Measurements from ENCODE around the gene NAALADL1.

NAALADL1 gene

DNA sequence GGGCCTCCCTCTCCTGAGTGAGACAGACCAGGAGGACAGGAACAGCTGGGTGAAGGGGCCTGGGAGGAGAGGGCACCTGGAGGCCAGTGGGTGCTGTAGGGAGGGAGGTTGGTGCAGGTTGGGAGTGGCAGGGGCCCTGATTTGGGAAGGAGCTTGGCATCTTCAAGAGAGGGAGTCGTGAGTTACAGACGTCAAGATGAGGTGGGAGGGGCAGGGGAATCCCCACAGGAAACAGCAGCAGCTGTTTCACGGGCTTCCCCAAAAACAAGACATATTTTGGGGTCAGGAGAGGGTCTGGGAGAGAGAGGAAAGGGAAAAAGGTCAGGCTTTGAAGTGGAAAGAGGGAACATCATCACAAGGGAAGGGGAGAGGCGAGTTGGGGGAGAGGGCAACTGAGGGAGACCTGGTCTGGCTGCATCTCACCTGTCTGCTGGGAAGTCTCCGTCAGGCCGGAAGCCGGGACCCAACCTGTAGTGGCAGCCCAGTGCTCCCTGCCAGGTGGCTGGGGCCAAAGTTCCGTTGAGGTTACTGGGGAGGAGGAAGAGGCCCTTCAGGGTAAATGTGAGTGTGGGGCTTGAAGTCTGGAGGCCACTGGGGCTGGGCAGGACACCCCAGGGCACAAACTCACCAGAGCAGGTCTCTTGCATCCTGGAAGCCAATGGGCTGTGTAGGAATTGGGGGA is 4.4 kb downstream of the NAALADL1 start:
- TF ChIP-seq YY1 (tag by site-specific recombination; IDR thresholded peaks at IDR 0.05) (no peak), ZNF555 (tag by site-specific recombination; conservative IDR thresholded peaks at IDR 0.05) (no peak), OSR2 (tag by site-specific recombination; IDR thresholded peaks at IDR 0.05) (no peak), ZNF473 (tag by site-specific recombination; IDR thresholded peaks at IDR 0.05) (no peak), IKZF3 (tag by site-specific recombination; IDR thresholded peaks at IDR 0.05) (no peak), ZNF843 (tag by site-specific recombination; IDR thresholded peaks at IDR 0.05) (no peak), REPIN1 (tag by site-specific recombination; IDR thresholded peaks at IDR 0.05; ENCODE audit: low read depth) (no peak)
- Histone ChIP-seq H3K27ac (ENCODE audit: extremely low read depth, low read depth, low read length) (no peak overlapping the region), H3K4me3 (ENCODE audit: low read depth, low read length) (no peak overlapping the region), H3K9me3 (ENCODE audit: control insufficient read depth, insufficient read depth, low read depth, low read length) (no peaks in the 10 kb centered on the region), H3K36me3 (ENCODE audit: control insufficient read depth in 2 of 2, insufficient read depth in 1 of 2, low read length in 2 of 2) (no peaks in the 10 kb centered on the region), H3K4me1 (ENCODE audit: control insufficient read depth, insufficient read depth, low read length) (no peaks in the 10 kb centered on the region)
- POLR2A ChIA-PET: no interaction called here
- CTCF ChIA-PET: no interaction called here

DNA sequence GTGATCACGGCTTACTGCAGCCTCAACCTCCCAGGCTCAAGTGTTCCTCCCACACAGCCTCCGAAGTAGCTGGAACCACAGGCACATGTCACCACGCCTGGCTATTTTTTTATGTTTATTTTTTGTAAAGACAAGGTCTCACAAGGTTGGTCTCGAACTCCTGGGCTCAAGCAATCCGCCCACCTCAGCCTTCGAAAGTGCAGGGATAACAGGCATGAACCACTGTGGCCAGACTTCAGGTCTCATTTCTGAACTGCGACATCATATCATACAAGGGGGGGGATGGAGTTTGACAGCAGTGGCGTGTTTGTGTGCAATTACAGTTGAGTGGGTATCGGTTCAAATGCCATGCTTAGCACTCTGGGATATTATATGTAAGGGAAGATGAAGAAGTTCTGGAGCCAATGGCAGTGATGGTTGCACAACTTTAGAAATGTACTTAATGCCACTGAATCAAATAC is 6.9 kb downstream of the NAALADL1 start:
- no peaks in the 10 kb centered on the region for H3K4me1 ChIP-seq (ENCODE audit: control insufficient read depth, insufficient read depth, low read length)
- no peaks in the 10 kb centered on the region for H3K9me3 ChIP-seq (ENCODE audit: control insufficient read depth, insufficient read depth, low read depth, low read length)
- CTCF ChIA-PET: interaction anchor here (0.5 kb wide), 1 partner anchor 100 kb away, joined by 3 read pairs; no protein-coding TSS in a partner anchor
- no peak overlapping the region for H3K27ac ChIP-seq (ENCODE audit: extremely low read depth, low read depth, low read length)
- H3K4me3 ChIP-seq (ENCODE audit: low read depth, low read length): no peak overlapping the region
- TF ChIP-seq, protein P1, sequence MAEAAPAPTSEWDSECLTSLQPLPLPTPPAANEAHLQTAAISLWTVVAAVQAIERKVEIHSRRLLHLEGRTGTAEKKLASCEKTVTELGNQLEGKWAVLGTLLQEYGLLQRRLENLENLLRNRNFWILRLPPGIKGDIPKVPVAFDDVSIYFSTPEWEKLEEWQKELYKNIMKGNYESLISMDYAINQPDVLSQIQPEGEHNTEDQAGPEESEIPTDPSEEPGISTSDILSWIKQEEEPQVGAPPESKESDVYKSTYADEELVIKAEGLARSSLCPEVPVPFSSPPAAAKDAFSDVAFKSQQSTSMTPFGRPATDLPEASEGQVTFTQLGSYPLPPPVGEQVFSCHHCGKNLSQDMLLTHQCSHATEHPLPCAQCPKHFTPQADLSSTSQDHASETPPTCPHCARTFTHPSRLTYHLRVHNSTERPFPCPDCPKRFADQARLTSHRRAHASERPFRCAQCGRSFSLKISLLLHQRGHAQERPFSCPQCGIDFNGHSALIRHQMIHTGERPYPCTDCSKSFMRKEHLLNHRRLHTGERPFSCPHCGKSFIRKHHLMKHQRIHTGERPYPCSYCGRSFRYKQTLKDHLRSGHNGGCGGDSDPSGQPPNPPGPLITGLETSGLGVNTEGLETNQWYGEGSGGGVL (tag by site-specific recombination; IDR thresholded peaks at IDR 0.05): no peak
- no peak for TF ChIP-seq WT1 (tag by site-specific recombination; IDR thresholded peaks at IDR 0.05)
- no peak for TF ChIP-seq ZNF530 (tag by site-specific recombination; IDR thresholded peaks at IDR 0.05; ENCODE audit: low read depth)
- no peak for TF ChIP-seq ZBTB8A (tag by site-specific recombination; IDR thresholded peaks at IDR 0.05)
- TF ChIP-seq OSR2 (tag by site-specific recombination; IDR thresholded peaks at IDR 0.05): peak; percentile 10; the same call in 1 of the 2 replicates
- TF ChIP-seq SETDB1 (IDR thresholded peaks at IDR 0.05; ENCODE audit: insufficient read length, low read length): no peak
- TF ChIP-seq ZNF274 (IDR thresholded peaks at IDR 0.05; ENCODE audit: low read length): no peak
- TF ChIP-seq ZNF274 (tag by site-specific recombination; IDR thresholded peaks at IDR 0.05; ENCODE audit: borderline replicate concordance): no peak
- TF ChIP-seq, protein P2, sequence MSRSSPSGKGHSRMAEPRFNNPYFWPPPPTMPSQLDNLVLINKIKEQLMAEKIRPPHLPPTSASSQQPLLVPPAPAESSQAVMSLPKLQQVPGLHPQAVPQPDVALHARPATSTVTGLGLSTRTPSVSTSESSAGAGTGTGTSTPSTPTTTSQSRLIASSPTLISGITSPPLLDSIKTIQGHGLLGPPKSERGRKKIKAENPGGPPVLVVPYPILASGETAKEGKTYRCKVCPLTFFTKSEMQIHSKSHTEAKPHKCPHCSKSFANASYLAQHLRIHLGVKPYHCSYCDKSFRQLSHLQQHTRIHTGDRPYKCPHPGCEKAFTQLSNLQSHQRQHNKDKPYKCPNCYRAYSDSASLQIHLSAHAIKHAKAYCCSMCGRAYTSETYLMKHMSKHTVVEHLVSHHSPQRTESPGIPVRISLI (tag by site-specific recombination; IDR thresholded peaks at IDR 0.05): peak; percentile 91
- peak; percentile 29; the same call in 1 of the 2 replicates for TF ChIP-seq EGR2 (tag by site-specific recombination; IDR thresholded peaks at IDR 0.05; ENCODE audit: low read depth)
- no peak for TF ChIP-seq ZNF354C (tag by site-specific recombination; IDR thresholded peaks at IDR 0.05; ENCODE audit: borderline replicate concordance, low read depth)
- TF ChIP-seq ZNF701 (tag by site-specific recombination; IDR thresholded peaks at IDR 0.05): no peak
- TF ChIP-seq ZNF510 (tag by site-specific recombination; IDR thresholded peaks at IDR 0.05; ENCODE audit: insufficient replicate concordance): no peak
- TF ChIP-seq ZFHX2 (tag by site-specific recombination; conservative IDR thresholded peaks at IDR 0.05): peak; percentile 66
- H3K36me3 ChIP-seq (ENCODE audit: control insufficient read depth in 2 of 2, insufficient read depth in 1 of 2, low read length in 2 of 2): peaks cover 0 to 2% of the 10 kb centered on the region in 2 experiments; a peak in 1 of 3 replicates
- POLR2A ChIA-PET: interaction anchor here (0.7 kb wide), 1 partner anchor 27 kb away, joined by 6 read pairs; no protein-coding TSS in a partner anchor

Data from HEK293 (cell line).